HG03095 (cell line): ENCODE measurements around the gene CCDC88C.
A peak's percentile ranks its signal among the peaks of the same experiment; 100 is the strongest.
"Not testable (repeated sequence)": the region's sequence is repeated elsewhere in the genome, so short reads cannot be mapped to it uniquely, and the experiment has no call there.

Experiments used
- ATAC-seq: cut with Tn5 transposase; IDR thresholded peaks from one replicate; pipeline ENCODE4 v1.9.1; 2021; ENCODE audit warnings: moderate library complexity; ENCODE audit not compliant: unreplicated experiment

Gene CCDC88C

GRCh38 chr14:91417120-91417982 lies at the start of gene CCDC88C:
Gene CCDC88C (minus strand): TSS chr14:91417820. CDS start chr14:91417690, 130 bp downstream.
- ATAC-seq = peak; percentile 41

- ATAC-seq = no peak
Observed at GRCh38 chr14:91466192-91466591, 48.6 kb upstream of the CCDC88C start.

GRCh38 chr14:91464615-91465205 lies 47.1 kb upstream of the CCDC88C start:
- ATAC-seq = no peak

- ATAC-seq = no peak
Observed at GRCh38 chr14:91458612-91459011, 41.0 kb upstream of the CCDC88C start.

- ATAC-seq = no peak
Observed at GRCh38 chr14:91456283-91456682, 38.7 kb upstream of the CCDC88C start.

GRCh38 chr14:91454580-91454979 lies 37.0 kb upstream of the CCDC88C start:
- no peak for ATAC-seq

GRCh38 chr14:91454155-91454554 lies 36.5 kb upstream of the CCDC88C start:
- ATAC-seq = no peak

GRCh38 chr14:91453744-91454143 lies 36.1 kb upstream of the CCDC88C start:
- no peak for ATAC-seq

- no peak for ATAC-seq
Observed at GRCh38 chr14:91444335-91445020, 26.9 kb upstream of the CCDC88C start.

- no peak for ATAC-seq
Observed at GRCh38 chr14:91439345-91439744, 21.7 kb upstream of the CCDC88C start.

GRCh38 chr14:91438845-91439244 lies 21.2 kb upstream of the CCDC88C start:
- ATAC-seq = no peak

- ATAC-seq = not testable (repeated sequence)
Observed at GRCh38 chr14:91436266-91436665, 18.6 kb upstream of the CCDC88C start.

GRCh38 chr14:91429385-91429784 lies 11.8 kb upstream of the CCDC88C start:
- no peak for ATAC-seq

GRCh38 chr14:91428931-91429330 lies 11.3 kb upstream of the CCDC88C start:
- not testable (repeated sequence) for ATAC-seq

- ATAC-seq = not testable (repeated sequence)
Observed at GRCh38 chr14:91425531-91425944, 7.9 kb upstream of the CCDC88C start.

GRCh38 chr14:91424813-91425530 lies 7.4 kb upstream of the CCDC88C start:
- no peak for ATAC-seq

GRCh38 chr14:91420686-91421085 lies 3.1 kb upstream of the CCDC88C start:
- no peak for ATAC-seq

GRCh38 chr14:91419451-91419850 lies 1.8 kb upstream of the CCDC88C start:
- ATAC-seq = no peak

- no peak for ATAC-seq
Observed at GRCh38 chr14:91419044-91419397, 1.4 kb upstream of the CCDC88C start.

GRCh38 chr14:91418387-91419043 lies 895 bp upstream of the CCDC88C start:
- ATAC-seq = peak; percentile 23

GRCh38 chr14:91417983-91418386 lies 365 bp upstream of the CCDC88C start:
- ATAC-seq = peak; percentile 18
